ENCODE results near the gene CALD1.

CALD1 gene

GRCh38 chr7:134804351-134804750 is 24.9 kb downstream of the CALD1 start:
- Histone ChIP-seq H3K9ac (ENCODE audit: low read length) (no peak overlapping the region), H4K12ac (ENCODE audit: low read depth, low read length) (no peak overlapping the region), H3K9me3 (ENCODE audit: insufficient read depth, low read depth, low read length) (no peaks in the 10 kb centered on the region), H2AFZ (ENCODE audit: insufficient read depth, low read length, poor library complexity) (no peak overlapping the region), H3K4me2 (ENCODE audit: low read length) (no peak overlapping the region), H3K23ac (ENCODE audit: low read length) (no peak overlapping the region), H4K91ac (ENCODE audit: low read depth, low read length) (no peak overlapping the region), H3K14ac (ENCODE audit: low read length) (no peak overlapping the region), H2BK5ac (ENCODE audit: low read depth, low read length, poor library complexity) (no peak overlapping the region), H3K79me1 (ENCODE audit: low read length) (peaks cover 4% of the 10 kb centered on the region), H3K36me3 (ENCODE audit: control insufficient read depth in 1 of 2, insufficient read depth in 2 of 2, low read length in 2 of 2) (peaks cover 7 to 8% of the 10 kb centered on the region in 2 experiments), H2BK12ac (ENCODE audit: low read length) (no peak overlapping the region), H3K4me1 (ENCODE audit: control insufficient read depth in 1 of 2, insufficient read depth in 2 of 2, low read length in 2 of 2) (peaks cover 3 to 4% of the 10 kb centered on the region in 2 experiments), H3K18ac (ENCODE audit: low read length) (no peak overlapping the region), H2BK120ac (ENCODE audit: insufficient read depth, low read length, poor library complexity) (no peak overlapping the region), H3K4me3 (ENCODE audit: low read depth, low read length) (no peak overlapping the region), H2AK5ac (ENCODE audit: low read length) (no peak overlapping the region), H4K8ac (ENCODE audit: low read depth, low read length) (peak overlapping the region; percentile 73), H3K4ac (ENCODE audit: low read depth, low read length) (peak overlapping the region; percentile 99), H3K27me3 (ENCODE audit: insufficient read depth, low read length) (no peaks in the 10 kb centered on the region), H3K79me2 (ENCODE audit: control insufficient read depth, insufficient read depth, low read length, poor library complexity) (peaks cover 13% of the 10 kb centered on the region), H3K27ac (ENCODE audit: low read depth, low read length) (peak overlapping the region; percentile 61)
- peak in 1 of 2 donors; percentile 62 for DNase-seq
- no CpG with 5 or more reads among the region's 2 CpGs for WGBS (ENCODE audit: extremely low coverage, insufficient coverage, insufficient read length)

- peaks cover 4% of the 10 kb centered on the region for H3K79me1 ChIP-seq (ENCODE audit: low read length)
- no peak overlapping the region for H3K4me2 ChIP-seq (ENCODE audit: low read length)
- H3K14ac ChIP-seq (ENCODE audit: low read length), result peak overlapping the region; percentile 44
- H2AK5ac ChIP-seq (ENCODE audit: low read length), result no peak overlapping the region
- peaks cover 3 to 4% of the 10 kb centered on the region in 2 experiments for H3K4me1 ChIP-seq (ENCODE audit: control insufficient read depth in 1 of 2, insufficient read depth in 2 of 2, low read length in 2 of 2)
- H2BK5ac ChIP-seq (ENCODE audit: low read depth, low read length, poor library complexity), result peak overlapping the region; percentile 73
- no peak overlapping the region for H3K18ac ChIP-seq (ENCODE audit: low read length)
- DNase-seq, result no peak
- H4K8ac ChIP-seq (ENCODE audit: low read depth, low read length), result peak overlapping the region; percentile 73
- H3K36me3 ChIP-seq (ENCODE audit: control insufficient read depth in 1 of 2, insufficient read depth in 2 of 2, low read length in 2 of 2), result peaks cover 7 to 8% of the 10 kb centered on the region in 2 experiments
- no peak overlapping the region for H3K4me3 ChIP-seq (ENCODE audit: low read depth, low read length)
- no peak overlapping the region for H2BK12ac ChIP-seq (ENCODE audit: low read length)
- H3K9ac ChIP-seq (ENCODE audit: low read length), result no peak overlapping the region
- H4K12ac ChIP-seq (ENCODE audit: low read depth, low read length), result no peak overlapping the region
- H3K23ac ChIP-seq (ENCODE audit: low read length), result no peak overlapping the region
- H3K27me3 ChIP-seq (ENCODE audit: insufficient read depth, low read length), result no peaks in the 10 kb centered on the region
- no CpG with 5 or more reads among the region's 3 CpGs for WGBS (ENCODE audit: extremely low coverage, insufficient coverage, insufficient read length)
- H2BK120ac ChIP-seq (ENCODE audit: insufficient read depth, low read length, poor library complexity), result no peak overlapping the region
- no peaks in the 10 kb centered on the region for H3K9me3 ChIP-seq (ENCODE audit: insufficient read depth, low read depth, low read length)
- H4K91ac ChIP-seq (ENCODE audit: low read depth, low read length), result peak overlapping the region; percentile 80
- peak overlapping the region; percentile 61 for H3K27ac ChIP-seq (ENCODE audit: low read depth, low read length)
- peaks cover 13% of the 10 kb centered on the region for H3K79me2 ChIP-seq (ENCODE audit: control insufficient read depth, insufficient read depth, low read length, poor library complexity)
- peak overlapping the region; percentile 99 for H3K4ac ChIP-seq (ENCODE audit: low read depth, low read length)
- H2AFZ ChIP-seq (ENCODE audit: insufficient read depth, low read length, poor library complexity), result no peak overlapping the region
Observed at GRCh38 chr7:134804854-134805253, 25.4 kb downstream of the CALD1 start.

- H2BK5ac ChIP-seq (ENCODE audit: low read depth, low read length, poor library complexity), result no peak overlapping the region
- H3K27me3 ChIP-seq (ENCODE audit: insufficient read depth, low read length), result no peaks in the 10 kb centered on the region
- no peak overlapping the region for H3K18ac ChIP-seq (ENCODE audit: low read length)
- H3K4me3 ChIP-seq (ENCODE audit: low read depth, low read length), result no peak overlapping the region
- no peak overlapping the region for H3K4me2 ChIP-seq (ENCODE audit: low read length)
- H2AK5ac ChIP-seq (ENCODE audit: low read length), result no peak overlapping the region
- H3K9me3 ChIP-seq (ENCODE audit: insufficient read depth, low read depth, low read length), result no peaks in the 10 kb centered on the region
- H2BK12ac ChIP-seq (ENCODE audit: low read length), result no peak overlapping the region
- H3K79me2 ChIP-seq (ENCODE audit: control insufficient read depth, insufficient read depth, low read length, poor library complexity), result peaks cover 19% of the 10 kb centered on the region
- no peak overlapping the region for H4K91ac ChIP-seq (ENCODE audit: low read depth, low read length)
- peaks cover 9 to 15% of the 10 kb centered on the region in 2 experiments for H3K36me3 ChIP-seq (ENCODE audit: control insufficient read depth in 1 of 2, insufficient read depth in 2 of 2, low read length in 2 of 2)
- no peak overlapping the region for H3K23ac ChIP-seq (ENCODE audit: low read length)
- H3K79me1 ChIP-seq (ENCODE audit: low read length), result peaks cover 4% of the 10 kb centered on the region
- H4K12ac ChIP-seq (ENCODE audit: low read depth, low read length), result no peak overlapping the region
- no peak overlapping the region for H3K14ac ChIP-seq (ENCODE audit: low read length)
- WGBS (ENCODE audit: extremely low coverage, insufficient coverage, insufficient read length), result no CpG with 5 or more reads among the region's 4 CpGs
- H2AFZ ChIP-seq (ENCODE audit: insufficient read depth, low read length, poor library complexity), result no peak overlapping the region
- H3K27ac ChIP-seq (ENCODE audit: low read depth, low read length), result no peak overlapping the region
- H3K4me1 ChIP-seq (ENCODE audit: control insufficient read depth in 1 of 2, insufficient read depth in 2 of 2, low read length in 2 of 2), result peaks cover 7 to 8% of the 10 kb centered on the region in 2 experiments
- DNase-seq, result no peak
- H2BK120ac ChIP-seq (ENCODE audit: insufficient read depth, low read length, poor library complexity), result no peak overlapping the region
- H3K9ac ChIP-seq (ENCODE audit: low read length), result no peak overlapping the region
- no peak overlapping the region for H4K8ac ChIP-seq (ENCODE audit: low read depth, low read length)
- H3K4ac ChIP-seq (ENCODE audit: low read depth, low read length), result peak overlapping the region; percentile 74
Observed at GRCh38 chr7:134806197-134806596, 26.8 kb downstream of the CALD1 start.

GRCh38 chr7:134809616-134810015 is 30.2 kb downstream of the CALD1 start:
- Histone ChIP-seq H3K79me1 (ENCODE audit: low read length) (peaks cover 3% of the 10 kb centered on the region), H3K9ac (ENCODE audit: low read length) (no peak overlapping the region), H3K4me1 (ENCODE audit: control insufficient read depth in 1 of 2, insufficient read depth in 2 of 2, low read length in 2 of 2) (peaks cover 8 to 10% of the 10 kb centered on the region in 2 experiments), H4K8ac (ENCODE audit: low read depth, low read length) (no peak overlapping the region), H3K27me3 (ENCODE audit: insufficient read depth, low read length) (no peaks in the 10 kb centered on the region), H2BK120ac (ENCODE audit: insufficient read depth, low read length, poor library complexity) (no peak overlapping the region), H2BK5ac (ENCODE audit: low read depth, low read length, poor library complexity) (no peak overlapping the region), H4K91ac (ENCODE audit: low read depth, low read length) (no peak overlapping the region), H3K14ac (ENCODE audit: low read length) (no peak overlapping the region), H2AFZ (ENCODE audit: insufficient read depth, low read length, poor library complexity) (no peak overlapping the region), H3K4me2 (ENCODE audit: low read length) (no peak overlapping the region), H4K12ac (ENCODE audit: low read depth, low read length) (no peak overlapping the region), H3K9me3 (ENCODE audit: insufficient read depth, low read depth, low read length) (no peaks in the 10 kb centered on the region), H3K4me3 (ENCODE audit: low read depth, low read length) (no peak overlapping the region), H2BK12ac (ENCODE audit: low read length) (no peak overlapping the region), H3K23ac (ENCODE audit: low read length) (no peak overlapping the region), H3K4ac (ENCODE audit: low read depth, low read length) (no peak overlapping the region), H3K18ac (ENCODE audit: low read length) (no peak overlapping the region), H3K36me3 (ENCODE audit: control insufficient read depth in 1 of 2, insufficient read depth in 2 of 2, low read length in 2 of 2) (peaks cover 8 to 19% of the 10 kb centered on the region in 2 experiments), H3K79me2 (ENCODE audit: control insufficient read depth, insufficient read depth, low read length, poor library complexity) (peaks cover 22% of the 10 kb centered on the region), H2AK5ac (ENCODE audit: low read length) (no peak overlapping the region), H3K27ac (ENCODE audit: low read depth, low read length) (no peak overlapping the region)
- DNase-seq, result no peak
- whole genome bisulfite sequencing (ENCODE audit: extremely low coverage, insufficient coverage, insufficient read length), result no CpG with 5 or more reads among the region's 1 CpG
